GM12872 (cell line): ENCODE results near the gene MICALL2.

Experiments
- TF ChIP-seq, protein P1 (sequence below): IDR thresholded peaks from 3 replicates; pipeline ENCODE4 v1.5.1; 2011; ENCODE audit warnings: low read depth, mild to moderate bottlenecking, low read length, moderate library complexity; ENCODE audit not compliant: insufficient read depth

MICALL2 gene

DNA sequence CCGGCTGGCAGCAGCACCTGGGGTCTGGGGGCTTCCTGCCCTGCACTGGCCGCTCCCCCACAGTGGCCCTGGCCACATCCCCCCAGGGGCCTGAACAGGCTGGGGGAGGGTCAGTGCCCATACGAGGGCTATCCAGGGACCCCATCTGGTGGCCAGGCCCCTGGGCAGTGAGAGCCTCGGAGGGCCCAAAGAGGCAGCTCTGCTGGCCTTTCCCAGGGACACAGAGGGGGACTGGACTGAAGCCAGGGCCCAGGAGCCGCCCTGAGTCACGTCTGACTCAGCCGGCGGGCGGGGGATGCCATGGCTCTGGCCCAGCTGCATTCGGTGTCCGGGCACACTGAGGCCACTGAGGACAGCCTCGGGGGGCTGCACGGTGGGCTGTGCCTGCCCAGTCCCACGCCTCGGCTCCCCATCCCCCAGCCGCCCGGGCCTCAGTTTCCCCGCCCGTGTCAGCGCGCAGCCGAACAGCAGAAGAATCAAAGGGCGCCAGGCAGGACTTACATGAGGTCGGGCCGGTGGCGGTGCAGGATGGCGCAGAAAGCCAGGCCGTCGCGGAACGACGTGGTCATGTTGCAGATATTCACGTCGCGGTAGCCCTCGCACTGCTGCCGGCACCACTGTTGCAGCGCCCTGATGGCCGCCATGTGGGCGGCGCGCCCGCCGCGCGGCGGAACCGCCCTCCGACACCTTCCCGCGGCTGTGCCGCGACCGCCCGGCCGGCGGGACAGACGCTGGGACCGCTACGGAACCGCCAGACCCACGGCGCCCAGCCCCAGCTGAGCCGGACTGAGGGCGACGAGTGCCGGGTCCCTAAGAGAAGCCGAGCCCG is at the start of gene MICALL2:
TSS of gene MICALL2 (minus strand) at position 788 of the 829 bp plus-strand sequence. CDS start at position 644, 144 bp downstream.
- TF ChIP-seq, protein P1, sequence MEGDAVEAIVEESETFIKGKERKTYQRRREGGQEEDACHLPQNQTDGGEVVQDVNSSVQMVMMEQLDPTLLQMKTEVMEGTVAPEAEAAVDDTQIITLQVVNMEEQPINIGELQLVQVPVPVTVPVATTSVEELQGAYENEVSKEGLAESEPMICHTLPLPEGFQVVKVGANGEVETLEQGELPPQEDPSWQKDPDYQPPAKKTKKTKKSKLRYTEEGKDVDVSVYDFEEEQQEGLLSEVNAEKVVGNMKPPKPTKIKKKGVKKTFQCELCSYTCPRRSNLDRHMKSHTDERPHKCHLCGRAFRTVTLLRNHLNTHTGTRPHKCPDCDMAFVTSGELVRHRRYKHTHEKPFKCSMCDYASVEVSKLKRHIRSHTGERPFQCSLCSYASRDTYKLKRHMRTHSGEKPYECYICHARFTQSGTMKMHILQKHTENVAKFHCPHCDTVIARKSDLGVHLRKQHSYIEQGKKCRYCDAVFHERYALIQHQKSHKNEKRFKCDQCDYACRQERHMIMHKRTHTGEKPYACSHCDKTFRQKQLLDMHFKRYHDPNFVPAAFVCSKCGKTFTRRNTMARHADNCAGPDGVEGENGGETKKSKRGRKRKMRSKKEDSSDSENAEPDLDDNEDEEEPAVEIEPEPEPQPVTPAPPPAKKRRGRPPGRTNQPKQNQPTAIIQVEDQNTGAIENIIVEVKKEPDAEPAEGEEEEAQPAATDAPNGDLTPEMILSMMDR, result no peak

DNA sequence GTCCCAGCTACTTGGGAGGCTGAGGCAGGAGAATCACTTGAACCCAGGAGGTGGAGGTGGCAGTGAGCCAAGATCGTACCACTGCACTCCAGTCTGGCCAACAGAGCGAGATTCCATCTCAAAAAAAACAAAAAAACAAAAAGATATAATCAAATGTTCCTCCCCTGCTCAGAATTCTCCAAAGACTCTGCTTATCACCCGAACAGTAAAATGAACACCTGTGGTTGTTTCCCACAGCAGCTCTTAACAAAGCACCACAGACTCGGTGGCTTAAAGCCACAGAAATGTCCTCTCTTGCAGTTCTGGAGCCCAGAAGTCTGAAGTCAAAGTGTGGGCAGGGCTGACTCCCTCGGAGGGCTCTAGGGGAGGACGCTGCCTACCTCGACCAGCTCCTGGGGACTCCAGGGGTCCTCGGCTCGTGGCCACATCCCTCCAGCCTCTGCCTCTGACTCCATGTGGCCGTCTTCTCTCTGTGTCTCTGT is 49.0 kb upstream of the MICALL2 start:
- TF ChIP-seq, protein P1, result no peak

DNA sequence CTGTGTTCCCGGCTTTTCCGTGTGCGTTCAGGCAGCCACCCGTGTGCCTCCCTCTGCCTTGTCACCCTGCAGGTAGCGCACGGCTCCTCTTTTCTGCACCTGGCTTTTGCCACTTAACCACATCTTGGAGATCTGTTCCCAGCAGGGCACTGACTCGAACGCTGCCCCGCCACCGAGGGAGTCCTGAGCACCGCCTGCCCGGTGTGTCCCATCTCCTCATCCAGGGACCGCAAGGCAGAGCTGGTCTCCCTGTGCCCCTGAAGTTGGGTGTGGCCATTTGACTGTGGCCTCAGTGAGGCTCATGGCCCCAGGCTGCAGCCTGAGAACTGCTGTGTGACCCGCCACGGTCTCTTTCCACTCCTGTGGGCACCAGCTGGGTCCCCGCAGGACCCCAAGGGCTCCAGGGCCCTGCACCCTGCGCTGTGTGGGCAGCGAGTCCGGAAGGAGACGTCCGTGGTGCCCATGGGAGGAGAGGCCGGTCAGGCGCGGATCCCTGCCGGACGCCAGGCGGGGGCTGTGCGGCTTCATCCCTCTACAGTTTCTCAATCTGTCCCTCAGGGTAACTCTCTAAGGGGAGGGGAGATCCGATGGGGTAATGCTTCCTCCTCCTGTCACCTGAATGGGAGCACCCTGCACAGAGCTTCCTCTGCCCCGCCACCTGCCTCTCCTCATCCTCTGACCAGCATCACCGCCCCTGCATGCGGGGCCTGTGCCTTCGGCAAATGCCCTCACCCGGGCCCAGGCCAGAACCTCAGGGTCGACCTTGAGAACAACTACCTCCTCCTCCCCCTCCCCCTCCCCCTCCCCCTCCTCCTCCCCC is 46.7 kb upstream of the MICALL2 start:
- TF ChIP-seq, protein P1, result no peak

DNA sequence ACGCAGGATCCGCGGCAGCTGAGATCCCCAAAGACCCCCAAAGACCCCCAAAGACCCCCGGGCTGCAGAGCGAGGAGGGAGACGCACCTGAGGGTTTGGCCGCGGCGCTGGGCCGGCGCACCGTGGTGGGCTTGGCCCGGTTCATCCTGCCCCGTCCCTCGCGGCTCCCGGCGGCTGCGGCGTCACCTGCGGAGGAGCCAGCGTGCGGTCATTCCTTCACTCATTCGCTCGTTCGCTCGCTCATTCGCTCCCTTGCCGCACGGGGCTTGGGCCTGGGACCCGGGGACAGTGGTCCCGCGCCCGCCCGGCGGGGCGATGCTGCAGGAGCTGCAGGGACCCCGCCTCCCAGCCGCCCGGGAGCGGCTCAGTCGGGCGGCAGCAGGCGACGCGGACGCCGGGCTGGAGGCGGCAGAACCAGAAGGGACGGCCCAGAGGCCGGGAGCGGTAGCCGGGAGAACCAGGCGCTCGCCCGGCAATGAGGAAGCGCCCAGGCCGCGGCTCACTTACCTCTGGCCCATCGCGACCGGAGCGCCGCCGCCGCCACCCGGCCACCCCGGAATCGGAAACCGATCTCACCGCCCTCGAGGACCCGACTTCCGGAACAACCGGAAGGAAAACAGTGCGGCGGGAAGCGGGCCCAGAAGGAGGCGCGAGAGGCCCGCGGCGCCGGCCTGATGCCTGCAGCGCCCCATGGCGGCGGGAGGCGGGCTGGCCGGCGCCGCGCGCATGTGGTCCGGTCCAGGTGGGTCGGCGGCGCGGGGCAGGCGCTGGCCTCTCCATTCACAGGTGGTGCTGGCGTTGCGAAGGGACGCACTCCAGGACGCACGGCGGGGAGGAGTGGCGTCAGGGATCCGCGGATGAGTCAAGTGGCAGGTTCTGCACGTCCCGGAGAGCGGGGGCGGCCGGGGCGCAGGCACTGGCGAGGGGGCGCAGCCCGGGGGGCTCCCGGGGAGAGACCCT is 44.8 kb upstream of the MICALL2 start, which contains the start of gene INTS1:
TSS of gene INTS1 (minus strand) at position 574 of the 960 bp plus-strand sequence. CDS start at position 145, 429 bp downstream.
- TF ChIP-seq, protein P1, result peak; percentile 70; the same call in 2 of the 3 replicates

DNA sequence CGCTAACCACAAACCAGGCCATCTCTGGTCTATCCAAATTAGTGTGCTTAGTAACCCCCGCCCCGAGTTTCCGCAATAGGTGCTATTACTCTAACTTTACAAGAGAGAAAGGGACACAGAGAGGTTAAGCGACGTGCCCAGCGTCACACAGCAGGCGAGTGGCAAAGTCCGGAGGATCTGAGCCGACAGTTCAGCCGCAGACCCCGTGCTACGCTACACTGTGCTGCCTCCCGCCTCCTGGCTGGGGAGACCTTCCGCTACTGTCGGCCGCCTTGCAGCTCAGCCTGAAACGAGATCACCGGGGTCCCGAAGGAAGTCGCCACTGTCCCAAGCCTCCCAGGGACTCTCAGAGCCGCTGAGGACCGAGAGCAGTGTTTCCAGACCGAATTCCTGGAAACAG is 44.1 kb upstream of the MICALL2 start:
- TF ChIP-seq, protein P1, result no peak

DNA sequence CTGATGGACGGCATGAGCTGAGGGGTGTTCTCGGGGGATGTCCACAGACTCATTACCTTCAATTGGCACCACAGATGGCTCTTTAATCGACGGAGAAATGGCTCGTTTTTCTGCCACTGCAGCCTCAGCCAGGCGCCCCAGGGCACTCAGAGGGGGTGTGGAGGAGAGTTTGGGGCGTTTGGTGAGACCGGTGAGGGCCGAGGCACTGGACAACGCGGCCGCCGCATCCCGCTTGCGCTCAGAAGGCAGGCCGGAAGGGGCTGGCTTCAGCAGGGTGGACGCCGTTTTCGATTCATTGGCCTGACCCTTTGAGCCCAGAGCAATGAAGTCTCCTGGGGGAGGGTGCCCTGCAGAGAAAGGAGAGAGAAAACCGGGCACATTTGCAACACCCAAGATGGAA is 43.6 kb upstream of the MICALL2 start:
- TF ChIP-seq, protein P1, result no peak
